ENCODE data around the gene TACC2.

Gene TACC2

GRCh38 chr10:122251459-122252255 lies 262.7 kb downstream of the TACC2 start:
- Histone ChIP-seq H3K27me3 (ENCODE audit: low read depth, low read length) (no peaks in the 10 kb centered on the region), H3K4me3 (ENCODE audit: low read depth in 1 of 2, low read length in 2 of 2) (no peak overlapping the region), H3K27ac (ENCODE audit: low read length) (no peak overlapping the region), H3K36me3 (ENCODE audit: control insufficient read depth in 1 of 2, insufficient read depth in 2 of 2, low read length in 2 of 2) (peaks cover 6 to 34% of the 10 kb centered on the region in 2 donors), H3K9me3 (ENCODE audit: control insufficient read depth in 1 of 2, low read length in 2 of 2) (no peaks in the 10 kb centered on the region), H3K4me1 (ENCODE audit: control insufficient read depth in 1 of 2, insufficient read depth in 2 of 2, low read length in 2 of 2) (peaks cover 0 to 10% of the 10 kb centered on the region in 2 donors)

- Histone ChIP-seq H3K4me1 (ENCODE audit: control insufficient read depth in 1 of 2, insufficient read depth in 2 of 2, low read length in 2 of 2) (peaks cover 0 to 13% of the 10 kb centered on the region in 2 donors), H3K4me3 (ENCODE audit: low read depth in 1 of 2, low read length in 2 of 2) (no peak overlapping the region), H3K27ac (ENCODE audit: low read length) (no peak overlapping the region), H3K9me3 (ENCODE audit: control insufficient read depth in 1 of 2, low read length in 2 of 2) (no peaks in the 10 kb centered on the region), H3K27me3 (ENCODE audit: low read depth, low read length) (no peaks in the 10 kb centered on the region), H3K36me3 (ENCODE audit: control insufficient read depth in 1 of 2, insufficient read depth in 2 of 2, low read length in 2 of 2) (peaks cover 4 to 25% of the 10 kb centered on the region in 2 donors)
These were observed 263.8 kb downstream of the TACC2 start for GRCh38 chr10:122252805-122253204.

GRCh38 chr10:122253605-122254004 lies 264.6 kb downstream of the TACC2 start:
- Histone ChIP-seq H3K27ac (ENCODE audit: low read length) (no peak overlapping the region), H3K4me1 (ENCODE audit: control insufficient read depth in 1 of 2, insufficient read depth in 2 of 2, low read length in 2 of 2) (peaks cover 0 to 19% of the 10 kb centered on the region in 2 donors), H3K4me3 (ENCODE audit: low read depth in 1 of 2, low read length in 2 of 2) (no peak overlapping the region), H3K36me3 (ENCODE audit: control insufficient read depth in 1 of 2, insufficient read depth in 2 of 2, low read length in 2 of 2) (peaks cover 3 to 18% of the 10 kb centered on the region in 2 donors), H3K9me3 (ENCODE audit: control insufficient read depth in 1 of 2, low read length in 2 of 2) (no peaks in the 10 kb centered on the region), H3K27me3 (ENCODE audit: low read depth, low read length) (no peaks in the 10 kb centered on the region)

GRCh38 chr10:122254831-122255230 lies 265.9 kb downstream of the TACC2 start:
- no peak overlapping the region for H3K27ac ChIP-seq (ENCODE audit: low read length)
- H3K4me1 ChIP-seq (ENCODE audit: control insufficient read depth in 1 of 2, insufficient read depth in 2 of 2, low read length in 2 of 2): peaks cover 0 to 25% of the 10 kb centered on the region in 2 donors
- H3K4me3 ChIP-seq (ENCODE audit: low read depth in 1 of 2, low read length in 2 of 2): no peak overlapping the region
- peaks cover 3 to 6% of the 10 kb centered on the region in 2 donors for H3K36me3 ChIP-seq (ENCODE audit: control insufficient read depth in 1 of 2, insufficient read depth in 2 of 2, low read length in 2 of 2)
- H3K9me3 ChIP-seq (ENCODE audit: control insufficient read depth in 1 of 2, low read length in 2 of 2): no peaks in the 10 kb centered on the region
- H3K27me3 ChIP-seq (ENCODE audit: low read depth, low read length): no peaks in the 10 kb centered on the region

- peaks cover 3 to 6% of the 10 kb centered on the region in 2 donors for H3K36me3 ChIP-seq (ENCODE audit: control insufficient read depth in 1 of 2, insufficient read depth in 2 of 2, low read length in 2 of 2)
- no peak overlapping the region for H3K27ac ChIP-seq (ENCODE audit: low read length)
- no peaks in the 10 kb centered on the region for H3K9me3 ChIP-seq (ENCODE audit: control insufficient read depth in 1 of 2, low read length in 2 of 2)
- no peaks in the 10 kb centered on the region for H3K27me3 ChIP-seq (ENCODE audit: low read depth, low read length)
- no peak overlapping the region for H3K4me3 ChIP-seq (ENCODE audit: low read depth in 1 of 2, low read length in 2 of 2)
- peaks cover 0 to 25% of the 10 kb centered on the region in 2 donors for H3K4me1 ChIP-seq (ENCODE audit: control insufficient read depth in 1 of 2, insufficient read depth in 2 of 2, low read length in 2 of 2)
These were observed 266.7 kb downstream of the TACC2 start for GRCh38 chr10:122255509-122256301.

- no peaks in the 10 kb centered on the region for H3K27me3 ChIP-seq (ENCODE audit: low read depth, low read length)
- no peak overlapping the region for H3K27ac ChIP-seq (ENCODE audit: low read length)
- H3K4me3 ChIP-seq (ENCODE audit: low read depth in 1 of 2, low read length in 2 of 2): no peak overlapping the region
- H3K4me1 ChIP-seq (ENCODE audit: control insufficient read depth in 1 of 2, insufficient read depth in 2 of 2, low read length in 2 of 2): peaks cover 0 to 25% of the 10 kb centered on the region in 2 donors
- peaks cover 0 to 2% of the 10 kb centered on the region in 2 donors for H3K9me3 ChIP-seq (ENCODE audit: control insufficient read depth in 1 of 2, low read length in 2 of 2)
- H3K36me3 ChIP-seq (ENCODE audit: control insufficient read depth in 1 of 2, insufficient read depth in 2 of 2, low read length in 2 of 2): peaks cover 3 to 6% of the 10 kb centered on the region in 2 donors
These were observed 268.1 kb downstream of the TACC2 start for GRCh38 chr10:122257041-122257440.

- Histone ChIP-seq H3K4me1 (ENCODE audit: control insufficient read depth in 1 of 2, insufficient read depth in 2 of 2, low read length in 2 of 2) (peaks cover 0 to 17% of the 10 kb centered on the region in 2 donors), H3K36me3 (ENCODE audit: control insufficient read depth in 1 of 2, insufficient read depth in 2 of 2, low read length in 2 of 2) (peaks cover 0 to under 1% of the 10 kb centered on the region in 2 donors), H3K9me3 (ENCODE audit: control insufficient read depth in 1 of 2, low read length in 2 of 2) (peaks cover 0 to 4% of the 10 kb centered on the region in 2 donors), H3K27me3 (ENCODE audit: low read depth, low read length) (no peaks in the 10 kb centered on the region), H3K27ac (ENCODE audit: low read length) (no peak overlapping the region), H3K4me3 (ENCODE audit: low read depth in 1 of 2, low read length in 2 of 2) (no peak overlapping the region)
These were observed 269.4 kb downstream of the TACC2 start for GRCh38 chr10:122258136-122259074.

- Histone ChIP-seq H3K27ac (ENCODE audit: low read length) (no peak overlapping the region), H3K4me1 (ENCODE audit: control insufficient read depth in 1 of 2, insufficient read depth in 2 of 2, low read length in 2 of 2) (peaks cover 0 to 18% of the 10 kb centered on the region in 2 donors), H3K36me3 (ENCODE audit: control insufficient read depth in 1 of 2, insufficient read depth in 2 of 2, low read length in 2 of 2) (no peaks in the 10 kb centered on the region), H3K4me3 (ENCODE audit: low read depth in 1 of 2, low read length in 2 of 2) (no peak overlapping the region), H3K27me3 (ENCODE audit: low read depth, low read length) (no peaks in the 10 kb centered on the region), H3K9me3 (ENCODE audit: control insufficient read depth in 1 of 2, low read length in 2 of 2) (peaks cover 0 to 4% of the 10 kb centered on the region in 2 donors)
These were observed 270.1 kb downstream of the TACC2 start for GRCh38 chr10:122259075-122259466.

GRCh38 chr10:122261584-122261983 lies 272.6 kb downstream of the TACC2 start:
- Histone ChIP-seq H3K27ac (ENCODE audit: low read length) (no peak overlapping the region), H3K4me1 (ENCODE audit: control insufficient read depth in 1 of 2, insufficient read depth in 2 of 2, low read length in 2 of 2) (peaks cover 0 to 18% of the 10 kb centered on the region in 2 donors), H3K27me3 (ENCODE audit: low read depth, low read length) (no peaks in the 10 kb centered on the region), H3K9me3 (ENCODE audit: control insufficient read depth in 1 of 2, low read length in 2 of 2) (peaks cover 0 to 4% of the 10 kb centered on the region in 2 donors), H3K36me3 (ENCODE audit: control insufficient read depth in 1 of 2, insufficient read depth in 2 of 2, low read length in 2 of 2) (no peaks in the 10 kb centered on the region), H3K4me3 (ENCODE audit: low read depth in 1 of 2, low read length in 2 of 2) (no peak overlapping the region)

- Histone ChIP-seq H3K9me3 (ENCODE audit: control insufficient read depth in 1 of 2, low read length in 2 of 2) (peaks cover 0 to 4% of the 10 kb centered on the region in 2 donors), H3K27ac (ENCODE audit: low read length) (no peak overlapping the region), H3K4me1 (ENCODE audit: control insufficient read depth in 1 of 2, insufficient read depth in 2 of 2, low read length in 2 of 2) (peaks cover 0 to 6% of the 10 kb centered on the region in 2 donors), H3K27me3 (ENCODE audit: low read depth, low read length) (no peaks in the 10 kb centered on the region), H3K36me3 (ENCODE audit: control insufficient read depth in 1 of 2, insufficient read depth in 2 of 2, low read length in 2 of 2) (no peaks in the 10 kb centered on the region), H3K4me3 (ENCODE audit: low read depth in 1 of 2, low read length in 2 of 2) (no peak overlapping the region)
These were observed 275.0 kb downstream of the TACC2 start for GRCh38 chr10:122263971-122264370.
